ENCODE data around the gene BRMS1L.

Gene BRMS1L

DNA sequence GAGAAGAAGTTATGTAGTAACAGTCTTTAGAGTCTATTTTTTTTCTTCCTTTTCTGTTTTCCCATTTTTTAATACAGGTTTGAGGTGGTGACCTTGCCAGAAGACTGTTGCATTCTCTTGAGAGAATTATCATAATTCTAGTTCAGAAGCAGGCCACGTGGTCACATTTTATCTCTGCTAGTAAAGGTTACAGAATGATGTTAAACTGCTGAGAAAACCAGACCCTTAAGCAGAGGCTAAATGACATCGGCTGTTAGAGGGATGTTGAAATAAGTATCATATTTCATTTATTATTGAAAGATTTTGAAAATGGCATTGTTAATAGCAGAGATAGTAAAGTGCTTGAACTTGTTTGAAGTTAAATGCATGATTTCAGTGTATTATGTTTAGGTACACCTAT lies 49.2 kb downstream of the BRMS1L start:
- Histone ChIP-seq H2AK5ac (ENCODE audit: low read length) (no peak overlapping the region), H3K79me2 (ENCODE audit: control insufficient read depth, insufficient read depth, low read length, poor library complexity) (no peaks in the 10 kb centered on the region), H3K14ac (ENCODE audit: low read length) (no peak overlapping the region), H3K4me2 (ENCODE audit: low read length) (no peak overlapping the region), H2BK120ac (ENCODE audit: insufficient read depth, low read length, poor library complexity) (no peak overlapping the region), H4K8ac (ENCODE audit: low read depth, low read length) (no peak overlapping the region), H4K12ac (ENCODE audit: low read depth, low read length) (no peak overlapping the region), H3K27ac (ENCODE audit: low read depth, low read length) (no peak overlapping the region), H2BK12ac (ENCODE audit: low read length) (no peak overlapping the region), H3K23ac (ENCODE audit: low read length) (no peak overlapping the region), H3K4me1 (ENCODE audit: control insufficient read depth in 1 of 2, insufficient read depth in 2 of 2, low read length in 2 of 2) (no peaks in the 10 kb centered on the region), H3K36me3 (ENCODE audit: control insufficient read depth in 1 of 2, insufficient read depth in 2 of 2, low read length in 2 of 2) (no peaks in the 10 kb centered on the region), H3K4me3 (ENCODE audit: low read depth, low read length) (no peak overlapping the region), H3K9ac (ENCODE audit: low read length) (no peak overlapping the region), H3K27me3 (ENCODE audit: insufficient read depth, low read length) (no peaks in the 10 kb centered on the region), H3K4ac (ENCODE audit: low read depth, low read length) (no peak overlapping the region), H3K18ac (ENCODE audit: low read length) (no peak overlapping the region), H2BK5ac (ENCODE audit: low read depth, low read length, poor library complexity) (no peak overlapping the region), H3K9me3 (ENCODE audit: insufficient read depth, low read depth, low read length) (no peaks in the 10 kb centered on the region), H4K91ac (ENCODE audit: low read depth, low read length) (no peak overlapping the region), H3K79me1 (ENCODE audit: low read length) (no peaks in the 10 kb centered on the region), H2AFZ (ENCODE audit: insufficient read depth, low read length, poor library complexity) (no peak overlapping the region)
- no CpG with 5 or more reads among the region's 2 CpGs for WGBS (ENCODE audit: extremely low coverage, insufficient coverage, insufficient read length)
- DNase-seq = no peak

DNA sequence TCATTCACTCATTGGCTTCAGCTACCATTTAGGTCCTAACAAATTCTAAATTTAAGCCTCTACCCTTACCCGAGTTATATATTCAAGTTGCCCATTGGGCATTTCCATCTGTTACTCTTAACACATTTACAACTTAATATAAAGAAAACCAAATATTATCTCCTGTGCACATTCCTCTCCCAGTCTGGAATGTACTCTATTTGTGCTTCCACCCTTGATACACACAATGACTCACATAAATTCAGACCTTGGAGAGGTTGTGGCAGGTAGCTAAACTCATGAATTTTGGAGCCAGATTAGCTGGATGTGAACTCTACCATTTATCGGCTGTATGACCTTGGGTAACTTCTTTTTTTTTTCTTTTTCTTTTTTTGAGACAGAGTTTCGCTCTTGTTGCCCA lies 51.1 kb downstream of the BRMS1L start:
- WGBS (ENCODE audit: extremely low coverage, insufficient coverage, insufficient read length) = no CpG with 5 or more reads among the region's 3 CpGs
- H3K18ac ChIP-seq (ENCODE audit: low read length) = no peak overlapping the region
- no peaks in the 10 kb centered on the region for H3K36me3 ChIP-seq (ENCODE audit: control insufficient read depth in 1 of 2, insufficient read depth in 2 of 2, low read length in 2 of 2)
- no peak overlapping the region for H2BK5ac ChIP-seq (ENCODE audit: low read depth, low read length, poor library complexity)
- H3K4ac ChIP-seq (ENCODE audit: low read depth, low read length) = no peak overlapping the region
- H3K14ac ChIP-seq (ENCODE audit: low read length) = no peak overlapping the region
- H4K8ac ChIP-seq (ENCODE audit: low read depth, low read length) = no peak overlapping the region
- H2BK120ac ChIP-seq (ENCODE audit: insufficient read depth, low read length, poor library complexity) = no peak overlapping the region
- H2AK5ac ChIP-seq (ENCODE audit: low read length) = no peak overlapping the region
- H3K27me3 ChIP-seq (ENCODE audit: insufficient read depth, low read length) = no peaks in the 10 kb centered on the region
- no peak overlapping the region for H2BK12ac ChIP-seq (ENCODE audit: low read length)
- H3K4me2 ChIP-seq (ENCODE audit: low read length) = no peak overlapping the region
- no peaks in the 10 kb centered on the region for H3K4me1 ChIP-seq (ENCODE audit: control insufficient read depth in 1 of 2, insufficient read depth in 2 of 2, low read length in 2 of 2)
- H2AFZ ChIP-seq (ENCODE audit: insufficient read depth, low read length, poor library complexity) = no peak overlapping the region
- no peak overlapping the region for H3K9ac ChIP-seq (ENCODE audit: low read length)
- no peaks in the 10 kb centered on the region for H3K79me2 ChIP-seq (ENCODE audit: control insufficient read depth, insufficient read depth, low read length, poor library complexity)
- H3K4me3 ChIP-seq (ENCODE audit: low read depth, low read length) = no peak overlapping the region
- H3K79me1 ChIP-seq (ENCODE audit: low read length) = no peaks in the 10 kb centered on the region
- H3K9me3 ChIP-seq (ENCODE audit: insufficient read depth, low read depth, low read length) = no peaks in the 10 kb centered on the region
- H3K27ac ChIP-seq (ENCODE audit: low read depth, low read length) = no peak overlapping the region
- no peak overlapping the region for H3K23ac ChIP-seq (ENCODE audit: low read length)
- no peak overlapping the region for H4K12ac ChIP-seq (ENCODE audit: low read depth, low read length)
- no peak for DNase-seq
- no peak overlapping the region for H4K91ac ChIP-seq (ENCODE audit: low read depth, low read length)

DNA sequence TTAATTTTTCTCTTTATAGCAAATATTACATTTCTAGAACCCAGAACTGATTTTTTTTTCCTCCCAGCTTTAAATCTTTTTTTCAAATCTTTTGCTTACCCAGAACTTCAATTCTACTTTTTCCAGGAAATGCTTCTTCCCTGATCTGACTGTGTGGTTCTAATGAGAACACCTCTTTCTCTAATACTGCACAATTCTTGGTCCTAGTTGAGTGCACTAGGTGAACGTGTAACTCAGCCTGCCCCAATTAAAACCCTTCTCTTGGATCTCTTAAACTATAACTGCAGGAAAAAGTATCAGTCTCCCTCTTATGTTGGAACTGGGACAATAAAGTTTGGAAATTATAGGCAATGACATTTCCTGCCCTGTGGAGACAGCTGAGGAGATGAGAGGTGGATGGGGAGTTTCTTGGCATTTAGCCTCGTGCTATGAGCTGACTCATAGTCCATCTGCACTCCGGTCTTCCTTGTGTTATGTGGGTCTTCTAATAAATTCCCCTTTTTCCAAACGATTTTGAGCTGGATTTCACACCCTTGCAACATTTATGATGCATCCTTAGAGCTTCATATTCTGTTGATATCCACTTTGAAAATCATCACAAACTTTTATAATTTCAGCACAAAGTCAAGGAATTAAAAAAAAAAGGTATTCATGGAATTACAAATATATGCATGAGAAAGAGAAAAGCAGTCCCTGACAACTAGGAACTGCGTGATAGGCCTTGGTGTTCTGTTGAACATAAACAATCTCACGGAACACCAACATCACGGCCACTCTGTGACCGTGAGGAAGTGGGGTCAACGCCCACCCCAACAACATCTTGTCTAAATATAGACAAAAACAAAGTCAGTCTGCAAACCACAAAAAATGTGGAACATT lies 52.4 kb downstream of the BRMS1L start:
- Histone ChIP-seq H2BK12ac (ENCODE audit: low read length) (no peak overlapping the region), H3K4me3 (ENCODE audit: low read depth, low read length) (no peak overlapping the region), H3K27me3 (ENCODE audit: insufficient read depth, low read length) (no peaks in the 10 kb centered on the region), H3K23ac (ENCODE audit: low read length) (no peak overlapping the region), H4K12ac (ENCODE audit: low read depth, low read length) (no peak overlapping the region), H3K27ac (ENCODE audit: low read depth, low read length) (no peak overlapping the region), H3K9me3 (ENCODE audit: insufficient read depth, low read depth, low read length) (no peaks in the 10 kb centered on the region), H4K91ac (ENCODE audit: low read depth, low read length) (no peak overlapping the region), H3K36me3 (ENCODE audit: control insufficient read depth in 1 of 2, insufficient read depth in 2 of 2, low read length in 2 of 2) (no peaks in the 10 kb centered on the region), H3K9ac (ENCODE audit: low read length) (no peak overlapping the region), H3K79me2 (ENCODE audit: control insufficient read depth, insufficient read depth, low read length, poor library complexity) (no peaks in the 10 kb centered on the region), H3K18ac (ENCODE audit: low read length) (no peak overlapping the region), H3K4me2 (ENCODE audit: low read length) (no peak overlapping the region), H3K79me1 (ENCODE audit: low read length) (no peaks in the 10 kb centered on the region), H3K14ac (ENCODE audit: low read length) (no peak overlapping the region), H4K8ac (ENCODE audit: low read depth, low read length) (no peak overlapping the region), H3K4ac (ENCODE audit: low read depth, low read length) (no peak overlapping the region), H2BK5ac (ENCODE audit: low read depth, low read length, poor library complexity) (no peak overlapping the region), H2AK5ac (ENCODE audit: low read length) (no peak overlapping the region), H2AFZ (ENCODE audit: insufficient read depth, low read length, poor library complexity) (no peak overlapping the region), H3K4me1 (ENCODE audit: control insufficient read depth in 1 of 2, insufficient read depth in 2 of 2, low read length in 2 of 2) (no peaks in the 10 kb centered on the region), H2BK120ac (ENCODE audit: insufficient read depth, low read length, poor library complexity) (no peak overlapping the region)
- WGBS (ENCODE audit: extremely low coverage, insufficient coverage, insufficient read length) = no CpG with 5 or more reads among the region's 9 CpGs
- DNase-seq = peak; percentile 13 to 36

DNA sequence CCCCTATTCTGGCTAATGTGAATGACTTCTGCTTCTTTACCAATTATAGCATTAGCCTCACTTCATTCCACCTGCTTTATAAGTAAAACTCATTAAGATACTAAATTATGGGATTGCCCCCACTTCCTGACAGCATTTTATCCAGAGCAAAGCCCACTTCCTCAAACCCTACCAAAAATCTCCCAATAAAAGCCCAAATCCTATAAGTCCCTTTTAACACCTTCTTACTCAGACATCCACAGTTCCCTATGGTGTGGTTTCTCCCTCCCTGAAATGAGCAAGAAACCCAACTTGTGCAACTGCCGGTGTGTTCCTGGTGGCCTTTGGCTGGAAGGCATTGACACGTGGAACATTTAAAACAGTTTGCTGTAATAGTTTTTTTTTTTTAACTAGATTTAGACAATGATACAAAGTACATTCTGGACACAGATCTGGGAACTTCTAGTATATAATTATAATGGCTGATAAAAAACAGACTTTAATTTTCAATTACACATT lies 53.1 kb downstream of the BRMS1L start:
- Histone ChIP-seq H3K4me3 (ENCODE audit: low read depth, low read length) (no peak overlapping the region), H4K8ac (ENCODE audit: low read depth, low read length) (no peak overlapping the region), H3K9me3 (ENCODE audit: insufficient read depth, low read depth, low read length) (no peaks in the 10 kb centered on the region), H2AFZ (ENCODE audit: insufficient read depth, low read length, poor library complexity) (no peak overlapping the region), H2BK12ac (ENCODE audit: low read length) (no peak overlapping the region), H3K9ac (ENCODE audit: low read length) (no peak overlapping the region), H3K4ac (ENCODE audit: low read depth, low read length) (no peak overlapping the region), H3K79me2 (ENCODE audit: control insufficient read depth, insufficient read depth, low read length, poor library complexity) (no peaks in the 10 kb centered on the region), H3K27me3 (ENCODE audit: insufficient read depth, low read length) (no peaks in the 10 kb centered on the region), H3K14ac (ENCODE audit: low read length) (no peak overlapping the region), H3K4me2 (ENCODE audit: low read length) (no peak overlapping the region), H2AK5ac (ENCODE audit: low read length) (no peak overlapping the region), H4K91ac (ENCODE audit: low read depth, low read length) (no peak overlapping the region), H4K12ac (ENCODE audit: low read depth, low read length) (no peak overlapping the region), H3K36me3 (ENCODE audit: control insufficient read depth in 1 of 2, insufficient read depth in 2 of 2, low read length in 2 of 2) (no peaks in the 10 kb centered on the region), H3K23ac (ENCODE audit: low read length) (peak overlapping the region; percentile 98), H3K27ac (ENCODE audit: low read depth, low read length) (no peak overlapping the region), H3K4me1 (ENCODE audit: control insufficient read depth in 1 of 2, insufficient read depth in 2 of 2, low read length in 2 of 2) (no peaks in the 10 kb centered on the region), H2BK5ac (ENCODE audit: low read depth, low read length, poor library complexity) (no peak overlapping the region), H2BK120ac (ENCODE audit: insufficient read depth, low read length, poor library complexity) (no peak overlapping the region), H3K79me1 (ENCODE audit: low read length) (no peaks in the 10 kb centered on the region), H3K18ac (ENCODE audit: low read length) (no peak overlapping the region)
- DNase-seq = peak in 1 of 2 donors; percentile 9
- WGBS (ENCODE audit: extremely low coverage, insufficient coverage, insufficient read length) = no CpG with 5 or more reads among the region's 2 CpGs
